Epithelial cell of esophagus (primary cell): ENCODE results near the gene FKBP2.

Experiments used
- DNase-seq: peaks from one replicate; pipeline ENCODE4 v3.0.0; 2010; ENCODE audit warnings: low read depth
- H3K4me3 ChIP-seq: 2 replicates; pipeline ENCODE4 v1.5.1; 2011; ENCODE audit warnings: mild to moderate bottlenecking, low read length, control low read depth
- TF ChIP-seq, protein P1 (sequence below): IDR thresholded peaks from 2 replicates; pipeline ENCODE4 v1.5.1; 2011; ENCODE audit warnings: low read depth, mild to moderate bottlenecking, low read length, control low read depth, inconsistent platforms; ENCODE audit not compliant: insufficient read depth; ENCODE audit errors: missing control alignments

The FKBP2 gene

DNA sequence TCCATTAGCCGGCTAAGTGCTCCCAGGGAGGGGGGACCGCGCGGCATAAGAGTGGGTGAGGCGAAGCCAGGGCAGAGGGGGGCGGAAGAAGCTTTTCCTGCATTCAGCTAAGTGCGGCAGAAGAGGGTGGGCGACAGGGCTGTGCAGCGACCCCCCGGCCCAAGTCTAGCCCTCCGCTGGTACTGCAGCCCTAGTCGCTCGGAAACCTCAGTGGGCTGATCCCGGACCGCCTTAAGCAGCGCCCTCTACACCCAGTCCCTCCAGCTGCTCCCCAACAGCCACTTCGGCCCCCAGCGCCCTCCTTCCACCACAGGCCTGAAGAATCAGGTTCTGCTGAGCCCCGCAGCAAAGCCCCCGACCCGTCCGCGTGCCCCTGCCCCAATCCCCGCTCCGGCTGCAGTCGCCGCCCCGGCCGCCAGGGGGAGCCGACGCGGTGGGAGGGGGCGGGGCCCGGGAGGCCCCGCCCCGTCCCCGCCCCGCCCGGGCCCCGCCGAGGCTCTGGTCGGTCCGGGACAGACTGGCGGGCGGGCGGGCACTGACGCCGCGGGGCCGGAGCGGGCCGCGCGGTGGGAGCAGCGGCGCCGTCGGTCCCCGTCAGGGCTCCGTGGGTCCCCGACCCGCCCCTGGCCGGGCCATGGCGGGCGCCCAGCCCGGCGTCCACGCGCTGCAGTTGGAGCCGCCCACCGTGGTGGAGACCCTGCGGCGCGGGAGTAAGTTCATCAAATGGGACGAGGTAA, 10.3 kb downstream of the FKBP2 start, which contains the start of gene PLCB3:
Gene PLCB3 (plus strand): TSS at position 515 of the 737 bp plus-strand sequence. CDS start 120 bp downstream, at position 635.
- TF ChIP-seq, protein P1, sequence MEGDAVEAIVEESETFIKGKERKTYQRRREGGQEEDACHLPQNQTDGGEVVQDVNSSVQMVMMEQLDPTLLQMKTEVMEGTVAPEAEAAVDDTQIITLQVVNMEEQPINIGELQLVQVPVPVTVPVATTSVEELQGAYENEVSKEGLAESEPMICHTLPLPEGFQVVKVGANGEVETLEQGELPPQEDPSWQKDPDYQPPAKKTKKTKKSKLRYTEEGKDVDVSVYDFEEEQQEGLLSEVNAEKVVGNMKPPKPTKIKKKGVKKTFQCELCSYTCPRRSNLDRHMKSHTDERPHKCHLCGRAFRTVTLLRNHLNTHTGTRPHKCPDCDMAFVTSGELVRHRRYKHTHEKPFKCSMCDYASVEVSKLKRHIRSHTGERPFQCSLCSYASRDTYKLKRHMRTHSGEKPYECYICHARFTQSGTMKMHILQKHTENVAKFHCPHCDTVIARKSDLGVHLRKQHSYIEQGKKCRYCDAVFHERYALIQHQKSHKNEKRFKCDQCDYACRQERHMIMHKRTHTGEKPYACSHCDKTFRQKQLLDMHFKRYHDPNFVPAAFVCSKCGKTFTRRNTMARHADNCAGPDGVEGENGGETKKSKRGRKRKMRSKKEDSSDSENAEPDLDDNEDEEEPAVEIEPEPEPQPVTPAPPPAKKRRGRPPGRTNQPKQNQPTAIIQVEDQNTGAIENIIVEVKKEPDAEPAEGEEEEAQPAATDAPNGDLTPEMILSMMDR: peak; percentile 31
- DNase-seq: peak; percentile 56
- H3K4me3 ChIP-seq: peak within 1 kb of the TSS; percentile 90

DNA sequence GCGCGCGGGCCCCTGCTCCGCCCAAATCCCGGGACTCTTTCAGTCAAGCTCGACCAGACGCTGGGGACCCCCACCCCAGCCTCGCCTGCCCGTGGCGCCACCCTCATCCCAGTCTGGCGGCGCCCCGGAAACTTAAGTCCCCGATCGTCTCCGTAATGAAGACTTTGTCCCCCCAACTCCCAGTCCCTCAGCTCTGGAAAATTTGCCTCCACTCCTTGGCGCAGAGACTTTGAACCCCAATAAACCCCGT, 10.8 kb downstream of the FKBP2 start:
- H3K4me3 ChIP-seq: peak overlapping the region; percentile 90
- DNase-seq: no peak
- TF ChIP-seq, protein P1: no peak

DNA sequence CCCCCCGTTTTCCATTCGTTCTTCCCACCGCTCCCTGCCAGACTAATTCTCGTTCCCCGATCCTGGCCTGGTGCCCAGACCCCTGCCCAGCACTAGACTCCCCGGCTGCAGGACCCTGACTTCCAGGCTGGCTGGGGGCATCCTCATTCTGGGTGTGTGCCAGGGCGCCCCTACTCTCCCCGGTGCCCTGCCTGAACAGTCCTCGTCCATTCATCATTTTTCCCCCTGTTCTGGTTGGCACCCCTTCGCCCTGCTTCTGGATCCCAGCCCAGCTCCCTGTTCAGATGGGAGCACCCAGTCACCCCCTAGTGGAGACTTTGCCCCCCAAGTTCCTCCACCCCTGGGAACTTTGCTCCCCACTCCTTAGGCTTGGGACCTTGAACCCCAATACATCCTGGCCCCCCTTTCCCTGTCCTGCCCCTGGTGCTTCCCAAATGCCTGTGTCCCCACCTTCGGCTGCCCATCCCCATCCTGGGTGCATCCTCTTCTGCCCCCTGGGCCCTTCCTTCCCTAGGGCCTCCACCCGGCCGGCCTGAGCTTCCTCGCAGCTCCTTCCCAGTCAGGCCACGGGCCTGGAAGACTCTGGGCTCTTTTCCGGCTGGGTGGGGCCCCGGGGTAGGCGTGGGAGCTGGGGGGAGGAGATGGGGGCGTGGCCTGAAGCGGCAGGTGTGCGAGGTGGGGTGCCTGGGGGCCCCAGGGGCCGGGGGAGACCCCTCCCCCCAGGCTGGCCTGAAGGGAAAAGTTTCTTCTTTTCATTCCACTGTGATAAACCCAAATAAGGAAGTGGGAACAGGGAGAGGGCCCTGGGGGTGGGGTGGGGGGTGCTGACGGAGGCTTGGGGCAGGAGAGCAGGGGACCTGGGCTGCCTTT, 11.3 kb downstream of the FKBP2 start:
- DNase-seq: peak; percentile 72
- peak overlapping the region; percentile 90 for H3K4me3 ChIP-seq
- TF ChIP-seq, protein P1: peak; percentile 34

DNA sequence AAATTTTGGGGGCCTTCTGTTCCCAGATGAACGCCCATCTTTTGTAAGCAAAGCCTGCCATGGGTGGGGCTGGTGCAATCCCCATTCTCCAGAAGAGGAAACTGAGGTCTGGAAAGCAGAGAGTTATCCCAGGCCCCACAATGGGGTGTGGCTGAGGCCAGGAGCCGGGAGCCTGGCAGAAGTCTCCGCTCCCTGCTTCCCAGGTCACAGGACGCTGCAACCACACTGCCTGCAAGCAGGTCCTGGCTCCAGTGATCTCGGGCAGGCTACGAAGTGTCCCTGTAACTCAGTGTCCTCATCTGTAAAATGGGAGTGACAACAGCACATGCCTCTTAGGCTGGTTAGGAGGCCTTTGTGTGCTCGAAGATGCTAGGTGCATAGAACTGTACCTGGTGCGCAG, 12.1 kb downstream of the FKBP2 start:
- H3K4me3 ChIP-seq: peak overlapping the region; percentile 90
- TF ChIP-seq, protein P1: no peak
- no peak for DNase-seq

DNA sequence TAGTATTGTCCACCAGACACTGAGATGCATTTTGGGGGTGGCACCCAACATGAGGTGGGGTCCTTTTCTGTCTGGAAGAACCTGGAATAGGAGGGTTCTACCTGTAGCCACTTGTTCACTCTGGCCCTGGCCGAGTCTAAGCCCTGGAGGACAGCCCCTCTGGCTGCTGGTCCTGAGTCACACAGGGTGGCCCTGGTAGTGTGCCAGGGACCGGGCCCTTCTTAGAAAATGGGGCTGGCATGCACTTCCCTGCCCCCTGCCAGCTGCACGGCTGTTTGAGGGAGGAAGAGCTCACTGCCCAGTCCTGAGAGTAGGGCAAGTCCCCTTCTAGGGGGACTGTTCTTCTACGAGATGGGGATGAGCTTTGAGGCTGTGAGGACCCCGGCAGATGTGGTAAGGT, 12.6 kb downstream of the FKBP2 start:
- DNase-seq: no peak
- H3K4me3 ChIP-seq: no peak overlapping the region
- TF ChIP-seq, protein P1: no peak

DNA sequence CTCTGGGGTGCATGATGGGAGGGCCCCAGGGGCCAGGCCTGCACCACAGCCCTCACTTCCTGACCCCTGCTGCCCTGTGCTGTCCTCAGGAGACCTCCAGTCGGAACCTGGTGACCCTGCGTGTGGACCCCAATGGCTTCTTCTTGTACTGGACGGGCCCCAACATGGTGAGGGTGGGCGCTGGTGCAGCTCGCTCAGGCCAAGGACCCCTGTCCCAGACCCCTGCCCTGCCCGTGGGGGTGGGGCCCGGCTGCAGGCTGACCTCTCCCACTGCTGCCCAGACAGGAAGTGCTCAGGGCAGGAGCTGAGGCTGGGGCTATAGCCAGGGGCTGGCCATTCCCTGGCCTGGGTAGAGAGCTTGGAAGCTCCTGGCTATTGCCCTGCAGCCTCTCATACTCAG, 13.4 kb downstream of the FKBP2 start:
- TF ChIP-seq, protein P1: no peak
- no peak overlapping the region for H3K4me3 ChIP-seq
- DNase-seq: no peak
